HepG2 (cell line): Measurements from ENCODE around the gene DHX16. TPM values are rescaled to one million over a fixed set of nuclear protein-coding genes. Genes with fewer than 3 reads are reported as not detected.
A peak's percentile ranks its signal among the peaks of the same experiment; 100 is the strongest.

ENCODE experiments used
- ATF2 ChIP-seq: sonication (generic); formaldehyde crosslinking; IDR thresholded peaks from 2 replicates; pipeline ENCODE4 v1.4.0; 2020; ENCODE audit warnings: missing genetic modification reagents
- CBX1 ChIP-seq: IDR thresholded peaks from one replicate; pipeline ENCODE4 v1.6.1; 2016; ENCODE audit warnings: antibody characterized with exemption, low read depth
- MXD4 ChIP-seq: IDR thresholded peaks from 2 replicates; pipeline ENCODE4 v1.6.1; 2016; ENCODE audit warnings: mild to moderate bottlenecking, missing biosample characterization, missing genetic modification reagents
- NFE2L2 ChIP-seq: fragments of 150-350 bp; IDR thresholded peaks from 2 replicates; pipeline ENCODE4 v1.6.1; 2014; ENCODE audit warnings: low read length
- NR2F2 ChIP-seq: IDR thresholded peaks from 2 replicates; pipeline ENCODE4 v1.6.1; 2012; ENCODE audit warnings: low read depth, inconsistent platforms, borderline replicate concordance
- PHB2 ChIP-seq: fragments of 450-650 bp; IDR thresholded peaks from 2 replicates; pipeline ENCODE4 v1.6.1; 2018; ENCODE audit not compliant: partially characterized antibody
- SAP130 ChIP-seq: IDR thresholded peaks from 2 replicates; pipeline ENCODE4 v1.6.1; 2016; ENCODE audit warnings: low read depth
- SRY ChIP-seq: sonication (generic); formaldehyde crosslinking; IDR thresholded peaks from 2 replicates; pipeline ENCODE4 v1.8.0; 2022; ENCODE audit warnings: mild to moderate bottlenecking, missing genetic modification reagents
- ZNF691 ChIP-seq: sonication (generic); formaldehyde crosslinking; IDR thresholded peaks from 2 replicates; pipeline ENCODE4 v1.4.0; 2020; ENCODE audit warnings: missing genetic modification reagents, low read depth, mild to moderate bottlenecking, borderline replicate concordance
- ZSCAN25 ChIP-seq: sonication (generic); formaldehyde crosslinking; IDR thresholded peaks from 2 replicates; pipeline ENCODE4 v1.8.0; 2022; ENCODE audit warnings: mild to moderate bottlenecking, missing genetic modification reagents
- ZSCAN31 ChIP-seq: sonication (generic); formaldehyde crosslinking; IDR thresholded peaks from 2 replicates; pipeline ENCODE4 v1.5.0; 2020; ENCODE audit warnings: low read depth, mild to moderate bottlenecking, missing genetic modification reagents
- polyA plus RNA-seq, 8 experiments: library from polyadenylated mRNA; depleted of rRNA in 3 of 8; stranded (reverse) in 7 of 8; unstranded in 1 of 8; fragments of >200 nt; fragmentation: Illumina TruSeq in 4 of 8; extraction: Trizol in 4 of 8; gene quantifications; 2 replicates each; pipeline versions ENCODE4 v1.2.1 to v1.2.3, GENCODE V29; 2011 to 2016; ENCODE audit warnings: low read depth in 4 of 8, missing spikeins in 1 of 8, mixed read lengths in 1 of 8; ENCODE audit not compliant: insufficient read depth in 1 of 8
- total RNA-seq, 5 experiments: library from RNA; depleted of rRNA; stranded (reverse); fragments of >200 nt; fragmentation: Illumina TruSeq; extraction: Trizol; gene quantifications; 2 replicates each; pipeline ENCODE4 v1.2.3, GENCODE V29; 2016; ENCODE audit warnings: low read depth in 1 of 5
- TF ChIP-seq, protein P1 (sequence below): sonication (generic); formaldehyde crosslinking; IDR thresholded peaks from 2 replicates; pipeline ENCODE4 v1.9.0; 2021; ENCODE audit warnings: mild to moderate bottlenecking, missing genetic modification reagents
- TF ChIP-seq, protein P2 (sequence below): IDR thresholded peaks from 2 replicates; pipeline ENCODE4 v1.6.1; 2016; ENCODE audit warnings: low read depth, control low read depth

Gene DHX16
- total and polyA plus RNA-seq, 2 of the 13 experiments (the other 11 are each of a cell fraction or from before 2014, with no cell fraction given), result 57.0 to 58.5 TPM

GRCh38 chr6:30686908-30687658 is 14.3 kb upstream of the DHX16 start (continued):
- TF ChIP-seq, protein P1, sequence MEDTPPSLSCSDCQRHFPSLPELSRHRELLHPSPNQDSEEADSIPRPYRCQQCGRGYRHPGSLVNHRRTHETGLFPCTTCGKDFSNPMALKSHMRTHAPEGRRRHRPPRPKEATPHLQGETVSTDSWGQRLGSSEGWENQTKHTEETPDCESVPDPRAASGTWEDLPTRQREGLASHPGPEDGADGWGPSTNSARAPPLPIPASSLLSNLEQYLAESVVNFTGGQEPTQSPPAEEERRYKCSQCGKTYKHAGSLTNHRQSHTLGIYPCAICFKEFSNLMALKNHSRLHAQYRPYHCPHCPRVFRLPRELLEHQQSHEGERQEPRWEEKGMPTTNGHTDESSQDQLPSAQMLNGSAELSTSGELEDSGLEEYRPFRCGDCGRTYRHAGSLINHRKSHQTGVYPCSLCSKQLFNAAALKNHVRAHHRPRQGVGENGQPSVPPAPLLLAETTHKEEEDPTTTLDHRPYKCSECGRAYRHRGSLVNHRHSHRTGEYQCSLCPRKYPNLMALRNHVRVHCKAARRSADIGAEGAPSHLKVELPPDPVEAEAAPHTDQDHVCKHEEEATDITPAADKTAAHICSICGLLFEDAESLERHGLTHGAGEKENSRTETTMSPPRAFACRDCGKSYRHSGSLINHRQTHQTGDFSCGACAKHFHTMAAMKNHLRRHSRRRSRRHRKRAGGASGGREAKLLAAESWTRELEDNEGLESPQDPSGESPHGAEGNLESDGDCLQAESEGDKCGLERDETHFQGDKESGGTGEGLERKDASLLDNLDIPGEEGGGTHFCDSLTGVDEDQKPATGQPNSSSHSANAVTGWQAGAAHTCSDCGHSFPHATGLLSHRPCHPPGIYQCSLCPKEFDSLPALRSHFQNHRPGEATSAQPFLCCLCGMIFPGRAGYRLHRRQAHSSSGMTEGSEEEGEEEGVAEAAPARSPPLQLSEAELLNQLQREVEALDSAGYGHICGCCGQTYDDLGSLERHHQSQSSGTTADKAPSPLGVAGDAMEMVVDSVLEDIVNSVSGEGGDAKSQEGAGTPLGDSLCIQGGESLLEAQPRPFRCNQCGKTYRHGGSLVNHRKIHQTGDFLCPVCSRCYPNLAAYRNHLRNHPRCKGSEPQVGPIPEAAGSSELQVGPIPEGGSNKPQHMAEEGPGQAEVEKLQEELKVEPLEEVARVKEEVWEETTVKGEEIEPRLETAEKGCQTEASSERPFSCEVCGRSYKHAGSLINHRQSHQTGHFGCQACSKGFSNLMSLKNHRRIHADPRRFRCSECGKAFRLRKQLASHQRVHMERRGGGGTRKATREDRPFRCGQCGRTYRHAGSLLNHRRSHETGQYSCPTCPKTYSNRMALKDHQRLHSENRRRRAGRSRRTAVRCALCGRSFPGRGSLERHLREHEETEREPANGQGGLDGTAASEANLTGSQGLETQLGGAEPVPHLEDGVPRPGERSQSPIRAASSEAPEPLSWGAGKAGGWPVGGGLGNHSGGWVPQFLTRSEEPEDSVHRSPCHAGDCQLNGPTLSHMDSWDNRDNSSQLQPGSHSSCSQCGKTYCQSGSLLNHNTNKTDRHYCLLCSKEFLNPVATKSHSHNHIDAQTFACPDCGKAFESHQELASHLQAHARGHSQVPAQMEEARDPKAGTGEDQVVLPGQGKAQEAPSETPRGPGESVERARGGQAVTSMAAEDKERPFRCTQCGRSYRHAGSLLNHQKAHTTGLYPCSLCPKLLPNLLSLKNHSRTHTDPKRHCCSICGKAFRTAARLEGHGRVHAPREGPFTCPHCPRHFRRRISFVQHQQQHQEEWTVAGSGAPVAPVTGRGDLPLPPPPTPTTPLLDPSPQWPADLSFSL (CRISPR knock-in tag), result no peak
- TF ChIP-seq ZSCAN25, result peak; percentile 28; the same call in 1 of the 2 replicates
- TF ChIP-seq PHB2, result no peak
- no peak; the same call in 1 of the 2 replicates for TF ChIP-seq ZSCAN31
- TF ChIP-seq CBX1, result no peak
- no peak for TF ChIP-seq NFE2L2
- TF ChIP-seq NR2F2, result no peak
- TF ChIP-seq SAP130 (CRISPR knock-in tag), result peak; percentile 58
- TF ChIP-seq ZNF691 (CRISPR knock-in tag), result 0 out of 2 replicates have a peak, but pooled peaks have one; percentile 3
- TF ChIP-seq MXD4 (CRISPR knock-in tag), result peak; percentile 45
- no peak; the same call in 1 of the 2 replicates for TF ChIP-seq SRY (CRISPR knock-in tag)
- TF ChIP-seq, protein P2, sequence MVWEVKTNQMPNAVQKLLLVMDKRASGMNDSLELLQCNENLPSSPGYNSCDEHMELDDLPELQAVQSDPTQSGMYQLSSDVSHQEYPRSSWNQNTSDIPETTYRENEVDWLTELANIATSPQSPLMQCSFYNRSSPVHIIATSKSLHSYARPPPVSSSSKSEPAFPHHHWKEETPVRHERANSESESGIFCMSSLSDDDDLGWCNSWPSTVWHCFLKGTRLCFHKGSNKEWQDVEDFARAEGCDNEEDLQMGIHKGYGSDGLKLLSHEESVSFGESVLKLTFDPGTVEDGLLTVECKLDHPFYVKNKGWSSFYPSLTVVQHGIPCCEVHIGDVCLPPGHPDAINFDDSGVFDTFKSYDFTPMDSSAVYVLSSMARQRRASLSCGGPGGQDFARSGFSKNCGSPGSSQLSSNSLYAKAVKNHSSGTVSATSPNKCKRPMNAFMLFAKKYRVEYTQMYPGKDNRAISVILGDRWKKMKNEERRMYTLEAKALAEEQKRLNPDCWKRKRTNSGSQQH (CRISPR knock-in tag), result peak; percentile 50; the same call in 1 of the 2 replicates
- TF ChIP-seq ATF2 (CRISPR knock-in tag), result peak; percentile 58; the same call in 1 of the 2 replicates
